Measurements from ENCODE around the gene JADE1. TPM values are rescaled to one million over a fixed set of nuclear protein-coding genes. Genes with fewer than 3 reads are reported as not detected.
A peak's percentile ranks its signal among the peaks of the same experiment; 100 is the strongest.

The JADE1 gene
- total RNA-seq, 1 experiment from 2014 or later = 192 TPM

GRCh38 chr4:128827296-128827695 is 17.8 kb downstream of the JADE1 start:
- H3K27me3 Mint-ChIP-seq (ENCODE audit: low read depth) = no peaks in the 10 kb centered on the region
- H3K4me1 Mint-ChIP-seq = peaks cover 92 to 93% of the 10 kb centered on the region in 2 experiments
- no peaks in the 10 kb centered on the region for H4K20me1 ChIP-seq (ENCODE audit: control insufficient read depth, insufficient read depth, insufficient read length)

More at GRCh38 chr4:128827296-128827695, 17.8 kb downstream of the JADE1 start:
- H4K8ac ChIP-seq (replicated peaks; ENCODE audit: insufficient read length, low read depth, low read length) = no peak overlapping the region
- H3K79me2 ChIP-seq (ENCODE audit: insufficient read depth, low read length) = peaks cover 87% of the 10 kb centered on the region
- H3K23me2 ChIP-seq (ENCODE audit: insufficient read length, low read depth, low read length, poor library complexity, severe bottlenecking) = no peaks in the 10 kb centered on the region
- TF ChIP-seq CTCF (conservative IDR thresholded peaks at IDR 0.05) = no peak
- no peak overlapping the region for H3K18ac ChIP-seq (ENCODE audit: insufficient read length, low read depth, low read length)
- no peak overlapping the region for H3K23ac ChIP-seq (ENCODE audit: insufficient read length, low read depth, low read length)
- no peak for DNase-seq
- H2BK12ac ChIP-seq (ENCODE audit: insufficient read length, low read depth, low read length) = no peak overlapping the region
- no peak overlapping the region for H2BK5ac ChIP-seq (ENCODE audit: insufficient read length, low read length)
- H4K5ac ChIP-seq (ENCODE audit: insufficient read length, low read depth, low read length) = no peak overlapping the region
- peaks cover 27% of the 10 kb centered on the region for H3K4me1 ChIP-seq (ENCODE audit: insufficient read depth, low read length)
- no peak overlapping the region for H3K56ac ChIP-seq (ENCODE audit: insufficient read length, low read depth, low read length)
- H2BK15ac ChIP-seq (ENCODE audit: low read depth, low read length) = no peak overlapping the region
- H3K27me3 ChIP-seq (ENCODE audit: insufficient read depth, low read length) = no peaks in the 10 kb centered on the region
- Mint-ChIP-seq H3K27ac (peak overlapping the region in 2 of 3 experiments; percentile 31 to 36; a peak in 4 of 7 replicates), H3K9me3 (no peaks in the 10 kb centered on the region), H3K4me3 (peak overlapping the region in 1 of 2 experiments; percentile 12; a peak in 1 of 5 replicates), H3K36me3 (ENCODE audit: insufficient read depth in 1 of 3, low read depth in 3 of 3) (peaks cover 10 to 47% (median 39%) of the 10 kb centered on the region in 3 experiments; a peak in 6 of 7 replicates)
- H3K9me3 ChIP-seq (ENCODE audit: control insufficient read depth, low read depth, low read length) = no peaks in the 10 kb centered on the region
- no peak overlapping the region for H3K9ac ChIP-seq (ENCODE audit: extremely low read depth, insufficient read length, low read length)
- H3K14ac ChIP-seq (ENCODE audit: insufficient read depth, low read length) = no peak overlapping the region
- H3K27ac ChIP-seq (ENCODE audit: insufficient read length, low read depth, low read length) = no peak overlapping the region
- H2BK120ac ChIP-seq (ENCODE audit: low read depth, low read length, poor library complexity, severe bottlenecking) = no peak overlapping the region
- H3K4ac ChIP-seq (ENCODE audit: low read depth, low read length) = no peak overlapping the region
- no peak overlapping the region for H3K4me2 ChIP-seq (ENCODE audit: insufficient read depth, insufficient read length, low read length)
- H2AFZ ChIP-seq (ENCODE audit: low read length) = no peak overlapping the region
- no peaks in the 10 kb centered on the region for H3K79me1 ChIP-seq (ENCODE audit: insufficient read depth, low read depth, low read length, poor library complexity, severe bottlenecking)
- H2AK5ac ChIP-seq (ENCODE audit: insufficient read length, low read length) = no peak overlapping the region
- H2BK20ac ChIP-seq (ENCODE audit: low read depth, low read length, poor library complexity, severe bottlenecking) = no peak overlapping the region
- H3T11ph ChIP-seq (ENCODE audit: low read length) = no peak overlapping the region
- no peak overlapping the region for H4K91ac ChIP-seq (ENCODE audit: insufficient read length, low read depth, low read length)

Data from H9 (cell line).